Neural progenitor cell (in vitro differentiated cells): Measurements from ENCODE around the gene ATOH8. TPM values are rescaled to one million over a fixed set of nuclear protein-coding genes. Genes with fewer than 3 reads are reported as not detected.

ENCODE experiments used
- DNase-seq: peaks from one replicate; pipeline ENCODE4 v3.0.0-alpha.2; 2016; ENCODE audit warnings: low spot score
- H2AFZ ChIP-seq: fragments of 200-600 bp; sonication (generic); replicated peaks from 2 replicates; pipeline ENCODE4 v1.6.1; 2016; ENCODE audit warnings: antibody characterized with exemption
- H3F3A ChIP-seq: fragments of 200-600 bp; sonication (generic); 2 replicates; pipeline ENCODE4 v1.6.1; 2016; ENCODE audit warnings: antibody characterized with exemption, low read depth
- H3K27ac ChIP-seq: fragments of 200-600 bp; sonication (generic); 2 replicates; pipeline ENCODE4 v1.5.1; 2016; ENCODE audit warnings: mild to moderate bottlenecking
- H3K27me3 ChIP-seq: fragments of 200-600 bp; sonication (generic); 2 replicates; pipeline ENCODE4 v1.6.1; 2016; ENCODE audit warnings: mild to moderate bottlenecking, moderate library complexity
- H3K36me3 ChIP-seq: fragments of 200-600 bp; sonication (generic); 2 replicates; pipeline ENCODE4 v1.5.1; 2016
- H3K4me1 ChIP-seq: fragments of 200-600 bp; sonication (generic); 2 replicates; pipeline ENCODE4 v1.6.1; 2016; ENCODE audit warnings: mixed run types
- H3K4me2 ChIP-seq: fragments of 200-600 bp; sonication (generic); 2 replicates; pipeline ENCODE4 v1.6.1; 2016
- H3K4me3 ChIP-seq: fragments of 200-600 bp; sonication (generic); 2 replicates; pipeline ENCODE4 v1.5.1; 2016
- H3K79me2 ChIP-seq: fragments of 200-600 bp; sonication (generic); 2 replicates; pipeline ENCODE4 v1.6.1; 2016; ENCODE audit warnings: low read depth
- H3K9ac ChIP-seq: fragments of 200-600 bp; sonication (generic); 2 replicates; pipeline ENCODE4 v1.6.1; 2016
- H3K9me3 ChIP-seq: fragments of 200-600 bp; sonication (generic); 2 replicates; pipeline ENCODE4 v1.5.1; 2016; ENCODE audit warnings: low read depth
- H4K20me1 ChIP-seq: fragments of 200-600 bp; sonication (generic); 2 replicates; pipeline ENCODE4 v1.6.1; 2016; ENCODE audit warnings: low read depth
- H3K27ac Mint-ChIP-seq: 3 replicates; pipeline ENCODE4 v1.8.0; 2021; ENCODE audit warnings: mixed read lengths
- H3K27me3 Mint-ChIP-seq: 2 replicates; pipeline ENCODE4 v1.8.0; 2022; ENCODE audit warnings: low read depth, mild to moderate bottlenecking, inconsistent platforms, moderate library complexity, mixed read lengths; ENCODE audit not compliant: insufficient read depth
- H3K36me3 Mint-ChIP-seq: 3 replicates; pipeline ENCODE4 v1.8.0; 2021; ENCODE audit warnings: mixed read lengths
- H3K4me1 Mint-ChIP-seq: 3 replicates; pipeline ENCODE4 v1.8.0; 2021; ENCODE audit warnings: mixed read lengths
- H3K4me3 Mint-ChIP-seq: 3 replicates; pipeline ENCODE4 v1.8.0; 2021; ENCODE audit warnings: mild to moderate bottlenecking, moderate library complexity, mixed read lengths
- H3K9me3 Mint-ChIP-seq: 3 replicates; pipeline ENCODE4 v1.8.0; 2020; ENCODE audit warnings: mixed read lengths
- EZH2 ChIP-seq: fragments of 200-600 bp; sonication (generic); IDR thresholded peaks from 2 replicates; pipeline ENCODE4 v1.6.1; 2017; ENCODE audit warnings: antibody characterized with exemption, mild to moderate bottlenecking, moderate library complexity
- EZH2phosphoT487 ChIP-seq: fragments of 200-600 bp; sonication (generic); IDR thresholded peaks from 2 replicates; pipeline ENCODE4 v1.6.1; 2017; ENCODE audit warnings: antibody characterized with exemption
- total RNA-seq: library from RNA; depleted of rRNA; stranded (reverse); fragments of >200 nt; gene quantifications from 2 replicates; pipeline ENCODE4 v1.2.3, GENCODE V29; 2015; ENCODE audit warnings: low replicate concordance
- TF ChIP-seq, protein P1 (sequence below): fragments of 200-600 bp; sonication (generic); IDR thresholded peaks from 2 replicates; pipeline ENCODE4 v1.5.1; 2017; ENCODE audit warnings: antibody characterized with exemption, mild to moderate bottlenecking

Gene ATOH8
- total RNA-seq, 1 donor from 2014 or later = not detected

DNA sequence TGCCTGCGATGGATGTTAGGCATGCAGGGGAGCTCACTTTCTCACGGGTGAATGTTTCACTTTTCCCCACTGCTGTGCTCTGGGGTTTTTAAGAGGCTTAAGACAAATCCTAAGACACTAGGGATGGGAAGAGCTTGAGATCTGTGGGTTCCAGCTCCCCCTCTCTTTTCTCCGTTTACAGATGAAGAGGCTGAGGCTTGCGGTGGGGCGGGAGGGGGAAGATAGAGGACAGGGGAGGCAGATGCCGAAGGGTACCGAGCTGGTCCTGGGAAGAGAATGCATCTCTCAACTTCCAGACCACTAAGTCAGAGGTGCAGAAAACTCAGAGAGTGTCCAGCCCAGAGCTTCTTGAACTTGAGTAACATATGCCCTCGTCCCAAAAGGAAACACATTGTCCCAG, 8.2 kb upstream of the ATOH8 start:
- H3K4me1 Mint-ChIP-seq = peaks cover 68% of the 10 kb centered on the region
- Histone ChIP-seq H3K79me2 (no peaks in the 10 kb centered on the region), H3F3A (no peaks in the 10 kb centered on the region), H3K27me3 (peaks cover 59% of the 10 kb centered on the region), H3K4me1 (peaks cover 30% of the 10 kb centered on the region), H2AFZ (no peak overlapping the region), H3K9ac (no peak overlapping the region), H3K27ac (no peak overlapping the region), H3K4me2 (no peak overlapping the region), H3K4me3 (no peak overlapping the region), H4K20me1 (no peaks in the 10 kb centered on the region), H3K36me3 (no peaks in the 10 kb centered on the region), H3K9me3 (no peaks in the 10 kb centered on the region)
- no peaks in the 10 kb centered on the region for H3K36me3 Mint-ChIP-seq
- H3K4me3 Mint-ChIP-seq = no peak overlapping the region
- peaks cover 3% of the 10 kb centered on the region for H3K9me3 Mint-ChIP-seq
- TF ChIP-seq, protein P1, sequence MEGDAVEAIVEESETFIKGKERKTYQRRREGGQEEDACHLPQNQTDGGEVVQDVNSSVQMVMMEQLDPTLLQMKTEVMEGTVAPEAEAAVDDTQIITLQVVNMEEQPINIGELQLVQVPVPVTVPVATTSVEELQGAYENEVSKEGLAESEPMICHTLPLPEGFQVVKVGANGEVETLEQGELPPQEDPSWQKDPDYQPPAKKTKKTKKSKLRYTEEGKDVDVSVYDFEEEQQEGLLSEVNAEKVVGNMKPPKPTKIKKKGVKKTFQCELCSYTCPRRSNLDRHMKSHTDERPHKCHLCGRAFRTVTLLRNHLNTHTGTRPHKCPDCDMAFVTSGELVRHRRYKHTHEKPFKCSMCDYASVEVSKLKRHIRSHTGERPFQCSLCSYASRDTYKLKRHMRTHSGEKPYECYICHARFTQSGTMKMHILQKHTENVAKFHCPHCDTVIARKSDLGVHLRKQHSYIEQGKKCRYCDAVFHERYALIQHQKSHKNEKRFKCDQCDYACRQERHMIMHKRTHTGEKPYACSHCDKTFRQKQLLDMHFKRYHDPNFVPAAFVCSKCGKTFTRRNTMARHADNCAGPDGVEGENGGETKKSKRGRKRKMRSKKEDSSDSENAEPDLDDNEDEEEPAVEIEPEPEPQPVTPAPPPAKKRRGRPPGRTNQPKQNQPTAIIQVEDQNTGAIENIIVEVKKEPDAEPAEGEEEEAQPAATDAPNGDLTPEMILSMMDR = no peak
- TF ChIP-seq EZH2 = no peak
- no peak for TF ChIP-seq EZH2phosphoT487
- no peak for DNase-seq
- H3K27ac Mint-ChIP-seq = peak overlapping the region; percentile 27
- H3K27me3 Mint-ChIP-seq = peaks cover 19% of the 10 kb centered on the region

GRCh38 chr2:85746321-85747004, 7.3 kb upstream of the ATOH8 start:
- H3K9ac ChIP-seq = no peak overlapping the region
- peaks cover 28% of the 10 kb centered on the region for H3K4me1 ChIP-seq
- H3K27me3 ChIP-seq = peaks cover 67% of the 10 kb centered on the region
- DNase-seq = no peak
- TF ChIP-seq, protein P1 = no peak
- no peak for TF ChIP-seq EZH2phosphoT487
- TF ChIP-seq EZH2 = no peak
- H3K9me3 Mint-ChIP-seq = peaks cover 3% of the 10 kb centered on the region
- no peak overlapping the region for H3K4me2 ChIP-seq
- H4K20me1 ChIP-seq = no peaks in the 10 kb centered on the region
- H3K27ac ChIP-seq = no peak overlapping the region
- no peaks in the 10 kb centered on the region for H3K36me3 Mint-ChIP-seq
- H3K4me1 Mint-ChIP-seq = peaks cover 67% of the 10 kb centered on the region
- no peaks in the 10 kb centered on the region for H3K9me3 ChIP-seq
- no peak overlapping the region for H3K4me3 ChIP-seq
- peaks cover 23% of the 10 kb centered on the region for H3K27me3 Mint-ChIP-seq
- no peak overlapping the region for H3K27ac Mint-ChIP-seq
- no peaks in the 10 kb centered on the region for H3K36me3 ChIP-seq
- no peaks in the 10 kb centered on the region for H3F3A ChIP-seq
- H3K79me2 ChIP-seq = no peaks in the 10 kb centered on the region
- no peak overlapping the region for H2AFZ ChIP-seq
- H3K4me3 Mint-ChIP-seq = no peak overlapping the region

DNA sequence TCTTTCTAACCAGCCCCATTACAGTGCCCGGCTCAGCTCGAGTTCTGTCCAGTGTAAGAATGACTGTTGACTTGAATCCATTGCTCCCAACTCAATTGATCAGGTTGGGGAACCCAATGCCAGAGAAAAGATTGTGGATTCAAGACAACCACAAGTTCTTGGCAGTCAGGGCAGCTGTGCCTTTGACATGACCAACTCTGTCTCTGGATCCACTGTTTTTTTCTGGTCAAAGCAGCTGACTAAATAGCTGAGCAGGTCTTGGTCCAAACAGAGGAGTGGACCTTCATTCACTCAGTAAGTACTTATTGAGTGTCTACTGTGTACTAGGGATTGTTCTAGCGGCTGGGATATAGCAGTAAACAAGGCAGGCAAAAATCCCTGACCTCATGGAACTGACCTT, 6.3 kb upstream of the ATOH8 start:
- DNase-seq = no peak
- Mint-ChIP-seq H3K4me3 (no peak overlapping the region), H3K27me3 (peaks cover 23% of the 10 kb centered on the region), H3K9me3 (peaks cover 3% of the 10 kb centered on the region), H3K4me1 (peaks cover 66% of the 10 kb centered on the region), H3K36me3 (no peaks in the 10 kb centered on the region), H3K27ac (no peak overlapping the region)
- H3K4me2 ChIP-seq = no peak overlapping the region
- peaks cover 18% of the 10 kb centered on the region for H3K4me1 ChIP-seq
- H3K4me3 ChIP-seq = no peak overlapping the region
- H3K9me3 ChIP-seq = no peaks in the 10 kb centered on the region
- peaks cover 77% of the 10 kb centered on the region for H3K27me3 ChIP-seq
- no peak overlapping the region for H2AFZ ChIP-seq
- H4K20me1 ChIP-seq = peaks cover 6% of the 10 kb centered on the region
- no peaks in the 10 kb centered on the region for H3K79me2 ChIP-seq
- H3K27ac ChIP-seq = no peak overlapping the region
- no peaks in the 10 kb centered on the region for H3K36me3 ChIP-seq
- H3K9ac ChIP-seq = no peak overlapping the region
- TF ChIP-seq EZH2phosphoT487 (no peak), EZH2 (no peak)
- TF ChIP-seq, protein P1 = no peak
- no peaks in the 10 kb centered on the region for H3F3A ChIP-seq
